Epithelial cell of esophagus (primary cell): ENCODE data around the gene ITGA7.

Experiments
- DNase-seq: peaks from one replicate; pipeline ENCODE4 v3.0.0; 2010; ENCODE audit warnings: low read depth
- H3K4me3 ChIP-seq: 2 replicates; pipeline ENCODE4 v1.5.1; 2011; ENCODE audit warnings: mild to moderate bottlenecking, low read length, control low read depth
- CTCF ChIP-seq: IDR thresholded peaks from 2 replicates; pipeline ENCODE4 v1.5.1; 2011; ENCODE audit warnings: low read depth, mild to moderate bottlenecking, low read length, control low read depth, inconsistent platforms; ENCODE audit not compliant: insufficient read depth; ENCODE audit errors: missing control alignments

The ITGA7 gene

GRCh38 chr12:55693323-55694187, 14.1 kb downstream of the ITGA7 start:
- no peak for TF ChIP-seq CTCF
- no peak overlapping the region for H3K4me3 ChIP-seq
- DNase-seq = no peak

DNA sequence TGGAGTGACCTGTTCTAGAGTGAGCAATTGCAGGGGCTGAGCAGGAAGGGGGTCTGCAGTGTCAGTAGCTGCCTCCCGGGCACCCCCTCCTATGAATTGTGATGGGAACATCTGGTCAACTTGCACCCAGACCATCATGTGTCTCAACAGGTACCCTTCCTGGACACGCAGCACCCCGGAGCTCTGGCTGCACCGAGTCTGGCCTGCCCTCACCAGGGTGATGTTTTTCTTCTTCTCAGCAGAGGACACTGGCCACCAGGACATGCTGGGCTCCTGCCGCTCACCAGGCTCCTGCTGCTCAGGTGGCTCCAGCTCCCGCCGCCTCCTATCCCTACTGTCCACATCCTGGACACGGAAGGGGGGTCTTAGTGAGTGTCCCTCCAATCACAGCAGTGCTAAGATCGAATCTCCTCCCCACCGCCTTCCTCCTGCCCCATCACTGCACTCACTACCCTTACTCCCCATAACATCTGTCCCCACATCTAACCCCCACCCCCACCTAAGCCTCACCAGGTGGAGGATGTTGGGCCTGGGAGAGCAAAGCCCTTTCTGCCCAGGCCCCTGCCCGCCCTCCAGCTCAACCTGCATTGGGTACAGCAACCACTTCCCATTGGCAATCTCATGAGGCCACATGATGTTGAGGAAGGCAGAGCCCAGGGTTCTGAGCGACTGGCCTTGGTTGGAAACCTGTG, 14.9 kb downstream of the ITGA7 start:
- no peak for TF ChIP-seq CTCF
- no peak for DNase-seq
- no peak overlapping the region for H3K4me3 ChIP-seq

GRCh38 chr12:55688716-55689655, 18.7 kb downstream of the ITGA7 start:
- no peak for DNase-seq
- no peak overlapping the region for H3K4me3 ChIP-seq
- no peak for TF ChIP-seq CTCF

DNA sequence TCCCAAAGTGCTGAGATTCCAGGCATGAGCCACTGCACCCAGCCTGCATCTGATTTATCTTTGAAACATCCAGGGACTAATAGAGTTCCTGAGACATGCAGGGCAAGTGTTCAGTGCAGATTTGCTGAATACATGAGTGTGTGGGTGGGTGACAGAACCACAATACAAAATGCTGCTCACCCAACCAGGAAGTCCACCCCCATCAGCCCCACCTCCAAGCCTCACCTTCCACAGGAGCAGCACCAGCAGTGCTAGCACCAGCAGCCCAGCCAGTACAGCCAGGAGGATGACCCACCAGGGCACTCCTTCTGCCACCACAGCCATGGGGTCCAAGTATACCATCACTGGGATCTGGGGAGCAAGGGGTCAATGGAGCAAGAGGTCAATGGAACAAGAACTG, 20.0 kb downstream of the ITGA7 start:
- no peak for DNase-seq
- no peak overlapping the region for H3K4me3 ChIP-seq
- no peak for TF ChIP-seq CTCF

DNA sequence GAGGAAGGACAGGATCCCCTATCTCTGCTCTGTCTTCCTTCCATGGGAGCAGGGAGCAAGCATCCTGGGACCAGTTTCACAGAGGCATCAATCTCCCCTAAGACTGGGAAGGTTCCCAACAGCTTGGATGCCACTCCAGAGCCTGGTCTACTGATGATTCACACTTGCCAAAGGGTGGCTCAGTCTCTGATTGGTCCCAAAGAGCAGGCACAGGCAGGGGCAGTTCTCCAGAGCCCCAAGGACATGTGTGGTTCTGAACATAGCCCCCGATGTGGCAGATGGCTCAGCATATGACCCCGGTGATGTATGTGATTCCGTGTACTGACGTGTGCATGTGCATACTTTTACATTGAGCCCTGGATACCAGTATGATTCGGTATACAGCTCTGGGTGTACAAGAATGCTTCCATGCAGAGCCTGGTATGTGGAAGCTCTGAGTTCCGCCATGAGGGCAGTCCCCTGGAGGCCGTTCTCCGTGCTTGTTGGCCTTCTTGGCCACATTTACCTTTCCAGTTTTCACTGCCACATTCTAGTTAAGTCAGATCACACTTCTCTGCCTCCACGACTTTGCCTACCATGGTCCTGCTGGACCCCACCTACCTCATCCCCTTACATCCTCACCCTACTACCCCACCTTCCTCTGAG, 21.2 kb downstream of the ITGA7 start:
- no peak overlapping the region for H3K4me3 ChIP-seq
- DNase-seq = no peak
- TF ChIP-seq CTCF = no peak

DNA sequence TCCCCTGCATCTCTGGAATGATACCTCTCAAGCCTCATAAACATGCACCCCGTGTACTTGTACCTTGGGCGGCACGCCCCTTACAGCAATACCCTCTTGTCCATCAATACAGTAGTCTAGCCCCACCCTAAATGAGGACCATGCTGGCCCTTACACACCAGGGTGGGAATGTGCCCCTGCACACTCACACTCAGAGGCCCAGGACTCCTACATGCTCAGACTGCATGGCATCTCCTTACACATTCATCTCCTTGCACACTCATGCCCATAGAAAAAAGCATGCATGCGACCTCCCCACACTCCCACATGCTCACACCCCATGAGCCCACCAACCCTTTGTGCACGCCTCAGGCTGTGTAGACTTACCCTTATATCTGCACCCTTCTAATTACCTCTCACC, 22.0 kb downstream of the ITGA7 start:
- DNase-seq = no peak
- no peak for TF ChIP-seq CTCF
- no peak overlapping the region for H3K4me3 ChIP-seq
